Testis (tissue), 3 donors: ENCODE measurements around the gene GPR183. TPM values are rescaled to one million over a fixed set of nuclear protein-coding genes. Genes with fewer than 3 reads are reported as not detected.

Source experiments
- DNase-seq: peaks from one replicate; pipeline ENCODE4 v3.0.0-alpha.2; 2019
- H3K27ac ChIP-seq, 2 donors: fragments of 200-600 bp; sonication (generic); one replicate each; pipeline ENCODE4 v1.5.1; 2019
- H3K27me3 ChIP-seq: fragments of 200-600 bp; sonication (generic); one replicate; pipeline ENCODE4 v1.5.1; 2019
- H3K36me3 ChIP-seq: fragments of 200-600 bp; sonication (generic); one replicate; pipeline ENCODE4 v1.5.1; 2017; ENCODE audit warnings: low read depth; ENCODE audit errors: missing control alignments
- H3K4me1 ChIP-seq: fragments of 200-600 bp; sonication (generic); one replicate; pipeline ENCODE4 v1.5.1; 2019
- H3K4me3 ChIP-seq, 2 donors: fragments of 200-600 bp; sonication (generic); one replicate each; pipeline ENCODE4 v1.5.1; 2017 to 2019
- H3K9me3 ChIP-seq: fragments of 200-600 bp; sonication (generic); one replicate; pipeline ENCODE4 v1.5.1; 2017
- CTCF ChIP-seq, 3 experiments: fragments of 450-650 bp in 2 of 3; fragments of 200-600 bp in 1 of 3; sonication (generic) in 1 of 3; IDR thresholded peaks; one replicate each; pipeline ENCODE4 v1.5.1; 2016 to 2019; ENCODE audit warnings: antibody characterized with exemption in 3 of 3, mild to moderate bottlenecking in 2 of 3, moderate library complexity in 1 of 3
- POLR2A ChIP-seq: fragments of 450-650 bp; IDR thresholded peaks from one replicate; pipeline ENCODE4 v1.6.1; 2017; ENCODE audit warnings: antibody characterized with exemption, mild to moderate bottlenecking, moderate library complexity
- WGBS, 2 donors: methylation state at CpG; one replicate each; pipeline ENCODE4 v1.1.5; 2018; 5-methylcytosine and 5-hydroxymethylcytosine counted together
- intact Hi-C: fragments of 100-400 bp; cut with DNase I; formaldehyde crosslinking; loops from one replicate; pipeline ENCODE4 v1.15.1; 2023; ENCODE audit warnings: low total_unique reads
- polyA plus RNA-seq: library from polyadenylated mRNA; stranded (reverse); fragments of 350-450 nt; fragmentation: Illumina TruSeq; extraction: RNeasy Lipid Tissue Mini Kit (QIAGEN cat#74804); gene quantifications from one replicate; pipeline ENCODE4 v1.2.3, GENCODE V29; 2014; ENCODE audit warnings: low read depth, low replicate concordance; ENCODE audit not compliant: insufficient read depth
- total RNA-seq, 2 donors: library from RNA; depleted of rRNA; stranded (reverse); fragments of >200 nt; gene quantifications; one replicate each; pipeline ENCODE4 v1.2.3, GENCODE V29; 2016

Gene GPR183
- total and polyA plus RNA-seq, 3 donors from 2014 or later: 0.39 to 6.9 (median 2.3) TPM

DNA sequence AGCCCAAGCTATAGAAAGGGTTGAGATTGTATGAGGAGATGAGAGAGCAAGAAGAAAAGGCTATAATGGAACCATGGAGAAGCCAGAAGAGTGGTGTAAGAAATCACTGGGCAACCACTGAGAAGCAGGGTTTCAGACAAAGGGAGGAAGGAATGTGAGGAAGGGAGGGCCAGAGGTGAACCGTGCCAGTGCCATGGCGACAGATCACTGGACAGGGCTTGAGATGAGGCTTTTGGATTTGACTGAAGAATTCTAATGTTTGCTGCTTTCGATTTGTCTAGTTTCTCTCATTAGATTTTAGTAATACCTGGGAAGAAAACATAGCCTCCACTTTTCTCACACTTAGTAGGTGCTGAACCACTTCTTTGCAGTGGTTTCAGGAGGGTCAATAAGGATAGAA, 6.3 kb upstream of the GPR183 start:
- H3K27ac ChIP-seq: no peak overlapping the region
- no peaks in the 10 kb centered on the region for H3K9me3 ChIP-seq
- no peaks in the 10 kb centered on the region for H3K27me3 ChIP-seq
- no peaks in the 10 kb centered on the region for H3K4me1 ChIP-seq
- TF ChIP-seq CTCF (IDR thresholded peaks at IDR 0.05): no peak
- no peak for TF ChIP-seq POLR2A
- no peaks in the 10 kb centered on the region for H3K36me3 ChIP-seq
- H3K4me3 ChIP-seq: no peak overlapping the region
- DNase-seq: no peak
- intact Hi-C loops: no loop called here
- WGBS, 2 donors: 80 to 93% methylated on average over 3 of the region's 3 CpGs

DNA sequence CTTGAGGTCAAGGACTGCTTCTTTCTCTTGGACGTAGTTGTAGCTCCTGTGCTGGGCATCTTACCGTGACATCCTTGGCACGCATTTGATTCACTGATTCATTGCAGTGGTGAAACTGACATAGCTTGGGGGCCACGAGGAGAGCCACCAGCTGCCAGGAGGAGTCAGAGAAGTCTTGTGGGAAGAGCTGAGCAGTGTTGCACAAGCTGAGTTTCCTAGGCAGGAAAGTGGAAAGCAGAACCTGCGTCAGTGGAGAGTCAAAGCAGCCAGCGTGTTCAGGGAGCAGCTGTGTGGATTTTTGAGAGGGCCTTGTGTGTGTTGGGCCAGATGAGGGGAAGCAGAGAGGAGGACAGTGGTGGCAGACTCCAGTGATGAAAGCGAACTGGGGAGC, 5.3 kb upstream of the GPR183 start:
- WGBS, 2 donors: 67 to 72% methylated on average over 7 of the region's 7 CpGs
- Histone ChIP-seq H3K4me3 (no peak overlapping the region), H3K27ac (no peak overlapping the region), H3K9me3 (no peaks in the 10 kb centered on the region), H3K27me3 (no peaks in the 10 kb centered on the region), H3K36me3 (no peaks in the 10 kb centered on the region), H3K4me1 (no peaks in the 10 kb centered on the region)
- TF ChIP-seq POLR2A (no peak), CTCF (IDR thresholded peaks at IDR 0.05) (no peak)
- DNase-seq: peak; percentile 53
- intact Hi-C loops: no loop called here

DNA sequence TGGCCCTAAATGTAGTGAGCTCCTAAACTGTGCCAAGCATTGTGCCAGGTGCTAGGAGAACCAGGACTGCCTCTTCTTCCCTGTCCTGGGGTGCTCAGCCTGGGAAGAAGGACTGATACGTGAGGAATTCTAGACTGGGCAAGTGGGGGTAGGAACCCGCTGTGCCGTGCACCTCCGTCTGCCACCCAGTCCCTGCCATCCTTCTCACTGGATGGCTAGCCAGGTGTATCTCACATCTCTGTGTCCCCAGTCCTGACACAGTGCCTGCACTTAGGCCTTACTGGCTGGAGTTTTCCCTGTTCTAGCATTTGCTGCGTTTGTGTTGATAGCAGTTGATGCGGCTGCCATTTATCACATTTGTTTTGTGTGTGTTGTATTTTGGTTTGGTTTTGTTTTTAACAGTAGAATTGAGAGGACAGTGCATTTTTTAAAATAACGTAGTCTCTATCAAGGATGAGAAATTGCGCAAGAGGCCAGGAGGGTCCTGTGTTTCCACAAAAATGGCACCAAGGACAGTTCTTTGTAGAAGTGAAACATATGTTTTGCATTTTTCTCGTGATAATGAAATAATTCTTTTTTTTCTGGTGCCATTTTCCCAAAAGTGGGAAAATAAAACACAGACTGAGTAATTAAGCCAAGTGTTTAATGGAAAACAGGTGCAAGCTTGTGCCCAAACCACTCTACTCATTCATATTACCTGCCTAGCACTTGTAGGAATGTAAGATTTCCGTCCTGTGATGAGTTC, 4.7 kb upstream of the GPR183 start:
- Histone ChIP-seq H3K27ac (peak overlapping the region in 1 of 2 donors; percentile 13), H3K4me1 (no peaks in the 10 kb centered on the region), H3K36me3 (no peaks in the 10 kb centered on the region), H3K27me3 (no peaks in the 10 kb centered on the region), H3K9me3 (no peaks in the 10 kb centered on the region), H3K4me3 (no peak overlapping the region)
- TF ChIP-seq CTCF (IDR thresholded peaks at IDR 0.05): no peak
- no peak for TF ChIP-seq POLR2A
- 83 to 87% methylated on average over 10 of the region's 10 CpGs for WGBS, 2 donors
- no peak for DNase-seq
- intact Hi-C loops: no loop called here

DNA sequence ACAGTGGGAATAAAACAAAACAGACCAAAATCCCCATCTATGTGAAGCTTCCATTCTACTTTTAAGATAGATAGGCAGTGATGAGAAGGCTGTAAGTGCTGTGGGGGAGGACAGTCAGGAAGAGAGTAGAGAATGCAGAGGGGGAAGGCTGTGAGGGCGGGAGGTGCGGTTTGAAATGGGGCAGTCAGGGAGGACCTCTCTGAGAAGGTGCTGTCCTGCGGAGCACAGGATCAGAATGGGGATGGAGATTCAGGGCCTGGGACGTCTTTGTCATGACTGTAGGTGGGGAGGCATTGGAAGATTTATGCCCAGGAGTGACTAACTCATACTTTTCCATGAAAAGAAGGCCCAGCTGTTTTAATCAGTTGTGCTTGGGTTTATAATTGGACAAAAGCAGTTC, 3.9 kb upstream of the GPR183 start:
- TF ChIP-seq POLR2A (no peak), CTCF (IDR thresholded peaks at IDR 0.05) (no peak)
- WGBS, 2 donors: 83 to 84% methylated on average over 4 of the region's 4 CpGs
- H3K27ac ChIP-seq: no peak overlapping the region

More for the DNA sequence above, 3.9 kb upstream of the GPR183 start:
- intact Hi-C loops: no loop called here
- Histone ChIP-seq H3K9me3 (no peaks in the 10 kb centered on the region), H3K4me1 (no peaks in the 10 kb centered on the region), H3K4me3 (no peak overlapping the region), H3K27me3 (no peaks in the 10 kb centered on the region), H3K36me3 (no peaks in the 10 kb centered on the region)
- no peak for DNase-seq
